Liver (tissue), 9 donors: ENCODE data around the gene TLNRD1. TPM values are rescaled to one million over a fixed set of nuclear protein-coding genes. Genes with fewer than 3 reads are reported as not detected.

Experiments used
- DNase-seq: peaks from one replicate; pipeline ENCODE4 v3.0.0-alpha.2; 2017; ENCODE audit warnings: low spot score
- H3K27ac ChIP-seq, 2 donors: one replicate each; pipeline ENCODE4 v1.7.0; 2013; ENCODE audit warnings: inconsistent platforms in 2 of 2, low read length in 2 of 2, control low read depth in 1 of 2, low read depth in 1 of 2, mild to moderate bottlenecking in 1 of 2
- H3K27me3 ChIP-seq, 4 donors: one replicate each; pipeline versions ENCODE4 v1.6.1 to v1.7.0; 2013; ENCODE audit warnings: low read length in 3 of 4, inconsistent platforms in 1 of 4, mild to moderate bottlenecking in 1 of 4, moderate library complexity in 1 of 4; ENCODE audit not compliant: control insufficient read depth in 4 of 4, insufficient read depth in 4 of 4
- H3K36me3 ChIP-seq, 4 donors: one replicate each; pipeline versions ENCODE4 v1.6.1 to v1.7.0; 2013; ENCODE audit warnings: low read length in 3 of 4, mild to moderate bottlenecking in 3 of 4, low read depth in 1 of 4, moderate library complexity in 1 of 4; ENCODE audit not compliant: control insufficient read depth in 4 of 4, insufficient read depth in 3 of 4
- H3K4me1 ChIP-seq, 4 donors: one replicate each; pipeline versions ENCODE4 v1.6.1 to v1.7.0; 2013; ENCODE audit warnings: low read length in 3 of 4, mild to moderate bottlenecking in 3 of 4, moderate library complexity in 1 of 4; ENCODE audit not compliant: control insufficient read depth in 4 of 4, insufficient read depth in 4 of 4
- H3K4me3 ChIP-seq, 3 donors: one replicate each; pipeline versions ENCODE4 v1.6.1 to v1.7.0; 2013; ENCODE audit warnings: low read length in 3 of 3, control low read depth in 1 of 3, low read depth in 1 of 3, mild to moderate bottlenecking in 1 of 3
- H3K9ac ChIP-seq, 2 donors: one replicate each; pipeline ENCODE4 v1.7.0; 2013; ENCODE audit warnings: low read length in 2 of 2, mild to moderate bottlenecking in 2 of 2, moderate library complexity in 2 of 2, control low read depth in 1 of 2, low read depth in 1 of 2
- H3K9me3 ChIP-seq, 4 donors: one replicate each; pipeline versions ENCODE4 v1.6.1 to v1.7.0; 2013; ENCODE audit warnings: low read length in 3 of 4; ENCODE audit not compliant: control insufficient read depth in 4 of 4
- EGR1 ChIP-seq, 2 donors: IDR thresholded peaks; 2 replicates each; pipeline ENCODE4 v1.6.1; 2016 to 2018; ENCODE audit warnings: antibody characterized with exemption in 2 of 2, low read depth in 2 of 2
- FOXA1 ChIP-seq: IDR thresholded peaks from 2 replicates; pipeline ENCODE4 v1.6.1; 2016; ENCODE audit warnings: antibody characterized with exemption
- FOXA2 ChIP-seq: IDR thresholded peaks from 2 replicates; pipeline ENCODE4 v1.6.1; 2016; ENCODE audit warnings: antibody characterized with exemption
- GABPA ChIP-seq, 2 donors: IDR thresholded peaks in 1 of 2; conservative IDR thresholded peaks in 1 of 2; 2 replicates each; pipeline ENCODE4 v1.6.1; 2016; ENCODE audit warnings: antibody characterized with exemption in 2 of 2, mild to moderate bottlenecking in 1 of 2, moderate library complexity in 1 of 2
- HNF4A ChIP-seq, 2 donors: conservative IDR thresholded peaks; 2 replicates each; pipeline ENCODE4 v1.6.1; 2016; ENCODE audit warnings: antibody characterized with exemption in 2 of 2, mild to moderate bottlenecking in 2 of 2
- HNF4G ChIP-seq: IDR thresholded peaks from 2 replicates; pipeline ENCODE4 v1.6.1; 2016; ENCODE audit warnings: antibody characterized with exemption
- JUND ChIP-seq, 2 donors: IDR thresholded peaks; 2 replicates each; pipeline ENCODE4 v1.6.1; 2016; ENCODE audit warnings: antibody characterized with exemption in 2 of 2
- MAX ChIP-seq: IDR thresholded peaks from 2 replicates; pipeline ENCODE4 v1.6.1; 2016; ENCODE audit warnings: antibody characterized with exemption
- NR2F2 ChIP-seq: IDR thresholded peaks from 2 replicates; pipeline ENCODE4 v1.6.1; 2016; ENCODE audit warnings: antibody characterized with exemption
- RAD21 ChIP-seq, 2 donors: IDR thresholded peaks; 2 replicates each; pipeline ENCODE4 v1.6.1; 2016; ENCODE audit warnings: antibody characterized with exemption in 2 of 2, mild to moderate bottlenecking in 2 of 2
- RXRA ChIP-seq, 2 donors: IDR thresholded peaks; 2 replicates each; pipeline ENCODE4 v1.6.1; 2017 to 2018; ENCODE audit warnings: antibody characterized with exemption in 2 of 2, mild to moderate bottlenecking in 1 of 2
- SP1 ChIP-seq: IDR thresholded peaks from 2 replicates; pipeline ENCODE4 v1.6.1; 2018; ENCODE audit warnings: antibody characterized with exemption, mild to moderate bottlenecking
- WGBS: extraction: QIAGEN DNeasy Blood & Tissue Kit; methylation state at CpG from one replicate; pipeline ENCODE4 v1.1.7; 2013; 5-methylcytosine and 5-hydroxymethylcytosine counted together
- polyA plus RNA-seq, 2 donors: library from polyadenylated mRNA; stranded (reverse) in 1 of 2; unstranded in 1 of 2; fragments of 200-250 nt in 1 of 2; fragments of >200 nt in 1 of 2; fragmentation: Nextera tagmentation in 1 of 2; extraction: Ambion mirVana in 1 of 2; gene quantifications; one replicate each; pipeline versions ENCODE4 v1.2.1 to v1.2.3, GENCODE V29; 2013 to 2015
- total RNA-seq, 2 donors: library from RNA; depleted of rRNA; stranded (reverse); fragments of >200 nt; gene quantifications; one replicate each; pipeline ENCODE4 v1.2.3, GENCODE V29; 2014
- TF ChIP-seq, protein P1 (sequence below): fragments of 150-350 bp; IDR thresholded peaks from 2 replicates; pipeline ENCODE4 v1.5.1; 2017; ENCODE audit warnings: improper control_type of control experiment, low read depth, low read length; ENCODE audit not compliant: missing input control
- TF ChIP-seq, protein P2 (sequence below): IDR thresholded peaks from 2 replicates; pipeline ENCODE4 v1.6.1; 2016; ENCODE audit warnings: antibody characterized with exemption
- TF ChIP-seq, protein P3 (sequence below): IDR thresholded peaks from 2 replicates; pipeline ENCODE4 v1.6.1; 2016; ENCODE audit warnings: antibody characterized with exemption, mild to moderate bottlenecking
- TF ChIP-seq, protein P4 (sequence below): IDR thresholded peaks from 2 replicates; pipeline ENCODE4 v1.6.1; 2016; ENCODE audit warnings: antibody characterized with exemption
- donor health status: healthy.
- donor health status: healthy.
- donor health status: healthy.
- donor health status: healthy.
- donor health status: healthy.

Gene TLNRD1
- total and polyA plus RNA-seq, 4 donors = 1.1 to 5.8 (median 3.2) TPM

DNA sequence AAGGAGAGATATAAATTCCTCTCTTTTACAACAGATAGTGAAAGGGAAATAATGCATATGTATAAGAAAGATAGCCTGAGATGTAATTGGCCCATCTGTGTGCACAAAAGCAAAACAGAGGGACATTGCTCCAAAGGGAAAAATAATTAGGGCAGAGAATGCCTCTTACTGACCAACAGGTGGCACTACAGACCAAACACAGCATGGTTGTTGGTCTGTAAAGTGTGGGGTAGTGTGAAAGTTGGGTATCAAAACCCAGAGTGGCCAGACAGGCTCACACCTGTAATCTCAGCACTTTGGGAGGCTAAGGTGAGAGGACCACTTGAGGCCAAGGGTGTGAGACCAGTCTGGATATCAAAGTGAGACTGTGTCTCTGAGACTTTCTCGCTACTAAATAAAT lies 4.5 kb upstream of the TLNRD1 start:
- TF ChIP-seq JUND (IDR thresholded peaks at IDR 0.05) = no peak
- TF ChIP-seq, protein P1, sequence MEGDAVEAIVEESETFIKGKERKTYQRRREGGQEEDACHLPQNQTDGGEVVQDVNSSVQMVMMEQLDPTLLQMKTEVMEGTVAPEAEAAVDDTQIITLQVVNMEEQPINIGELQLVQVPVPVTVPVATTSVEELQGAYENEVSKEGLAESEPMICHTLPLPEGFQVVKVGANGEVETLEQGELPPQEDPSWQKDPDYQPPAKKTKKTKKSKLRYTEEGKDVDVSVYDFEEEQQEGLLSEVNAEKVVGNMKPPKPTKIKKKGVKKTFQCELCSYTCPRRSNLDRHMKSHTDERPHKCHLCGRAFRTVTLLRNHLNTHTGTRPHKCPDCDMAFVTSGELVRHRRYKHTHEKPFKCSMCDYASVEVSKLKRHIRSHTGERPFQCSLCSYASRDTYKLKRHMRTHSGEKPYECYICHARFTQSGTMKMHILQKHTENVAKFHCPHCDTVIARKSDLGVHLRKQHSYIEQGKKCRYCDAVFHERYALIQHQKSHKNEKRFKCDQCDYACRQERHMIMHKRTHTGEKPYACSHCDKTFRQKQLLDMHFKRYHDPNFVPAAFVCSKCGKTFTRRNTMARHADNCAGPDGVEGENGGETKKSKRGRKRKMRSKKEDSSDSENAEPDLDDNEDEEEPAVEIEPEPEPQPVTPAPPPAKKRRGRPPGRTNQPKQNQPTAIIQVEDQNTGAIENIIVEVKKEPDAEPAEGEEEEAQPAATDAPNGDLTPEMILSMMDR = peak; percentile 66
- TF ChIP-seq, protein P2, sequence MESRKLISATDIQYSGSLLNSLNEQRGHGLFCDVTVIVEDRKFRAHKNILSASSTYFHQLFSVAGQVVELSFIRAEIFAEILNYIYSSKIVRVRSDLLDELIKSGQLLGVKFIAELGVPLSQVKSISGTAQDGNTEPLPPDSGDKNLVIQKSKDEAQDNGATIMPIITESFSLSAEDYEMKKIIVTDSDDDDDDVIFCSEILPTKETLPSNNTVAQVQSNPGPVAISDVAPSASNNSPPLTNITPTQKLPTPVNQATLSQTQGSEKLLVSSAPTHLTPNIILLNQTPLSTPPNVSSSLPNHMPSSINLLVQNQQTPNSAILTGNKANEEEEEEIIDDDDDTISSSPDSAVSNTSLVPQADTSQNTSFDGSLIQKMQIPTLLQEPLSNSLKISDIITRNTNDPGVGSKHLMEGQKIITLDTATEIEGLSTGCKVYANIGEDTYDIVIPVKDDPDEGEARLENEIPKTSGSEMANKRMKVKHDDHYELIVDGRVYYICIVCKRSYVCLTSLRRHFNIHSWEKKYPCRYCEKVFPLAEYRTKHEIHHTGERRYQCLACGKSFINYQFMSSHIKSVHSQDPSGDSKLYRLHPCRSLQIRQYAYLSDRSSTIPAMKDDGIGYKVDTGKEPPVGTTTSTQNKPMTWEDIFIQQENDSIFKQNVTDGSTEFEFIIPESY = no peak
- TF ChIP-seq SP1 = no peak
- no peak for TF ChIP-seq HNF4G
- no peak for TF ChIP-seq MAX
- TF ChIP-seq, protein P3, sequence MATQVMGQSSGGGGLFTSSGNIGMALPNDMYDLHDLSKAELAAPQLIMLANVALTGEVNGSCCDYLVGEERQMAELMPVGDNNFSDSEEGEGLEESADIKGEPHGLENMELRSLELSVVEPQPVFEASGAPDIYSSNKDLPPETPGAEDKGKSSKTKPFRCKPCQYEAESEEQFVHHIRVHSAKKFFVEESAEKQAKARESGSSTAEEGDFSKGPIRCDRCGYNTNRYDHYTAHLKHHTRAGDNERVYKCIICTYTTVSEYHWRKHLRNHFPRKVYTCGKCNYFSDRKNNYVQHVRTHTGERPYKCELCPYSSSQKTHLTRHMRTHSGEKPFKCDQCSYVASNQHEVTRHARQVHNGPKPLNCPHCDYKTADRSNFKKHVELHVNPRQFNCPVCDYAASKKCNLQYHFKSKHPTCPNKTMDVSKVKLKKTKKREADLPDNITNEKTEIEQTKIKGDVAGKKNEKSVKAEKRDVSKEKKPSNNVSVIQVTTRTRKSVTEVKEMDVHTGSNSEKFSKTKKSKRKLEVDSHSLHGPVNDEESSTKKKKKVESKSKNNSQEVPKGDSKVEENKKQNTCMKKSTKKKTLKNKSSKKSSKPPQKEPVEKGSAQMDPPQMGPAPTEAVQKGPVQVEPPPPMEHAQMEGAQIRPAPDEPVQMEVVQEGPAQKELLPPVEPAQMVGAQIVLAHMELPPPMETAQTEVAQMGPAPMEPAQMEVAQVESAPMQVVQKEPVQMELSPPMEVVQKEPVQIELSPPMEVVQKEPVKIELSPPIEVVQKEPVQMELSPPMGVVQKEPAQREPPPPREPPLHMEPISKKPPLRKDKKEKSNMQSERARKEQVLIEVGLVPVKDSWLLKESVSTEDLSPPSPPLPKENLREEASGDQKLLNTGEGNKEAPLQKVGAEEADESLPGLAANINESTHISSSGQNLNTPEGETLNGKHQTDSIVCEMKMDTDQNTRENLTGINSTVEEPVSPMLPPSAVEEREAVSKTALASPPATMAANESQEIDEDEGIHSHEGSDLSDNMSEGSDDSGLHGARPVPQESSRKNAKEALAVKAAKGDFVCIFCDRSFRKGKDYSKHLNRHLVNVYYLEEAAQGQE = no peak
- TF ChIP-seq RAD21 (IDR thresholded peaks at IDR 0.05) = peak; percentile 84 to 91
- no peak for TF ChIP-seq RXRA (IDR thresholded peaks at IDR 0.05)
- TF ChIP-seq GABPA (IDR thresholded peaks at IDR 0.05 in 1 of 2, conservative IDR thresholded peaks at IDR 0.05 in 1 of 2) = no peak
- no peaks in the 10 kb centered on the region for H3K9me3 ChIP-seq
- WGBS = 96% methylated on average over 1 of the region's 1 CpG
- H3K27ac ChIP-seq = no peak overlapping the region
- H3K36me3 ChIP-seq = no peaks in the 10 kb centered on the region
- no peak overlapping the region for H3K9ac ChIP-seq
- no peak for DNase-seq
- no peaks in the 10 kb centered on the region for H3K27me3 ChIP-seq
- peaks cover 3 to 7% (median 3%) of the 10 kb centered on the region in 4 donors for H3K4me1 ChIP-seq
- H3K4me3 ChIP-seq = no peak overlapping the region

DNA sequence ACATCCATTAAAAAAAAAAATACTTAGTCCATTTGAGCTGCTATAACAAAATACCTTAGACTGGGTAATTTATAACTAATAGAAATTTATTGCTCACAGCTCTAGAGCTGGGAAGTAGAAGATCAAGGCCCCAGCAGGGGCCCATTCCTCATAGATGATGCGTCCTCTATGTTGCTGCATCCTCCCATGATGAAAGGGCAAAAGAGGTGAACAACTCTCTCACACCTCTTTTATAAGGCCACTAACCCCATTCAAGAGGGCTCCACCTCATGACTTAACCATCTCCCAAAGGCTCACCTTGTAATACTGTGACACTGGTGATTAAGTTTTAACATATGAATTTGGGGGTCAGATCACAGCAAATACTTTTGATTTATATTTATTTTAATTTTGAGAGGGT lies 3.0 kb upstream of the TLNRD1 start:
- Histone ChIP-seq H3K4me1 (peaks cover 5 to 14% (median 9%) of the 10 kb centered on the region in 4 donors), H3K27ac (no peak overlapping the region), H3K36me3 (no peaks in the 10 kb centered on the region), H3K4me3 (no peak overlapping the region), H3K9me3 (no peaks in the 10 kb centered on the region), H3K9ac (no peak overlapping the region), H3K27me3 (no peaks in the 10 kb centered on the region)
- no peak for DNase-seq
- WGBS = 97% methylated on average over 1 of the region's 1 CpG
- TF ChIP-seq HNF4A (conservative IDR thresholded peaks at IDR 0.05) (no peak), FOXA2 (no peak), GABPA (IDR thresholded peaks at IDR 0.05 in 1 of 2, conservative IDR thresholded peaks at IDR 0.05 in 1 of 2) (no peak), FOXA1 (no peak), EGR1 (IDR thresholded peaks at IDR 0.05; ENCODE audit: low read depth in 2 of 2) (no peak), RAD21 (IDR thresholded peaks at IDR 0.05) (no peak), NR2F2 (no peak), JUND (IDR thresholded peaks at IDR 0.05) (no peak)
- TF ChIP-seq, protein P4, sequence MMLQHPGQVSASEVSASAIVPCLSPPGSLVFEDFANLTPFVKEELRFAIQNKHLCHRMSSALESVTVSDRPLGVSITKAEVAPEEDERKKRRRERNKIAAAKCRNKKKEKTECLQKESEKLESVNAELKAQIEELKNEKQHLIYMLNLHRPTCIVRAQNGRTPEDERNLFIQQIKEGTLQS = no peak
- TF ChIP-seq, protein P1 = no peak
- TF ChIP-seq, protein P2 = no peak
